ENCODE data around the gene ADGRV1. TPM values are rescaled to one million over a fixed set of nuclear protein-coding genes. Genes with fewer than 3 reads are reported as not detected.
"Not testable (repeated sequence)": the region's sequence is repeated elsewhere in the genome, so short reads cannot be mapped to it uniquely, and the experiment has no call there.

Gene ADGRV1
- total RNA-seq, 1 experiment from 2014 or later = 0.18 TPM

DNA sequence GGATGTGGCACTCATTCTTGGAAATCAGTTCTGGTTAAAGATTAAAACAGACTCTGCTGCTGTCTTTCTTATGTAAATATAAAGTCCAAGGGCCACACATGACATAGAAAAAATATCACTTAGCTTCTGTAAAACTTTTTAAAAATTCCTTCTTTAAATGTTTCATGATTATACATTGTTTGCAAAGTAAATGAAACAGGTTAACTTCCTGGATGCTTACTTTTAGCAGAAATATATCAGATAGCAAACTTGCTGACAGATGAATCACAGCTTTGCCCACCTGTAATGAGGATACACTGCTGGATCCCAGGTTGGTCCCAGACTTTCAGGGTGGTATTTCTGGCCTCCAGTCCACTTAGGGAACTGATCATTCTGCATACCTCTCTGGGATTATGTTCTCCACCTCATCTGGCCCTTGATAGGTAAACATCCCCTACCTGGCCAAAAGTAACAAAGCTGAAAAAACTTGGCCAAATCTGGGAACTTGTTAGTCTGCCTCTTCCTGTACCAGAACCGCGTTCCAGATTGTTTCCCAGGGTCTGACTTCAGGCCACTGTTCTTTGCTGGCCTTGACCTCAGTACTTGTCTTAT lies 340.5 kb downstream of the ADGRV1 start:
- DNase-seq (ENCODE audit: low spot score) = no peak

DNA sequence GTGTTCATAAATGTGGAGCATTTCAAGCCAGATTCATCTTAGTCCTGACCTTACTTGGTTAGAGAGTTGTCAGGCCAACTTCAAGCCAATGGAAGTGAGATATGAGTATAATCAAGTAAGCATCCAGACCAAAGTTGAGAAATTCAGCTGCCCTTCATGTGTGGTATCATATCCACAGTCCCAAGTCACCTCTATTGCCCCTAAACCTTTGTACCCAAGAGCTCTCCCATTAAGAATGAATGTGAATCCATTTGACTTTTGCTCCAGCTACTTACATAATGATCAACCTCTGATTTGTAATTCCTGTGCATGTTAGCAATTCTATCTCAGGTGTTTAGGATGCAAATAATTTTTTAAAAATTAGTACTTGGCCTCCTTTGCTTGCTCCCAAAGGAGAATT lies 342.7 kb downstream of the ADGRV1 start:
- DNase-seq (ENCODE audit: low spot score) = no peak

DNA sequence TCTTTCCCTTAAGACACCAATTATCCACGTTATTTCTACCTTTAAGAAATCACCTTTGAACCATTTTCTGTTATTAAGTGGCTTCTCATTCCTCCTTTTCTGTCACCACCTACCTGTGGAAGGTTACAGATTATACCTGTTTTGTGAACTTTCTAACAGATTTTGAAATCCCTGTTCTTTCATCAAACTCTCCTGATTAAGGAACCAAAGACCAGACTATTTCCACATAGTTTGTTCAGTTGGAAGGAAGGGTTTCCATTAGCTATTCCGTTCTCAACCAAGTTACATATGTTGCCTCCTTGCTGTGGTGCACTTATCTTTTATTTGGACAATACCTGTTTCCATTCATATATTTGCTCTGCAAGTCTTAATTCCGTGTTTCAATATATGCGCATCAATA lies 343.6 kb downstream of the ADGRV1 start:
- DNase-seq (ENCODE audit: low spot score) = no peak

DNA sequence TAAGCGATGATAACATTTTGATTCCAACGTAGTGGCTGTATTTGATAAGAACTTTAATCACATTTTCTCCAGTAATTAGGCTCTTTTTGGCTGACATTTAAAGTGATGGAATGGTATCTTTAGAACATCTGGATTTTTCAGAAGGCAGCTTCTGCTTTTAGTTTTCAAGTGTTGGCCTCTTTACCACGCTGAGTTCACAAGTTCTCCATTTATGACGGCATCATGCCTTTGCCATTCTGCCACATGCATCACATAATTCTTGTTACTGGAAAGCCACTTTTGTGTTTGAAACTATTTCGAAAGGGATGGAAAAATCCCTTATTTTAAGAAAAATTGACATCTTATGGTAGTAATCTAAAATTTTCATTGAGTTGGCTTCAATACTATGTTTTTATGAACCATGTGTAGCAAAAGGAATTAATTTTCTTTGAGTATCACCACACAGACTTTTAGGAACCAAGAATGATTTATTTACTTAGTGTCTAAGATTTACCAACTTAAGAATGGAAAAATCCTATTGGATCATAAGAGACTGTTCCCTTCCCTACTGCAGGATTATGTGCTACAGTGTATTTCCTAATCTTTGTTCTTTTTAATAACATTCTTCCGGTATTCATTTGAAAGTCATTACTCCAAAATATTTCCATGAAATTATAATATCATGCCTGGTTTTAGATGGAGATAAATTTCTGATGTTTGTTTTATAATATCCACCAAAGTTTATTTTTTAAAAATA lies 344.2 kb downstream of the ADGRV1 start:
- DNase-seq (ENCODE audit: low spot score) = no peak

DNA sequence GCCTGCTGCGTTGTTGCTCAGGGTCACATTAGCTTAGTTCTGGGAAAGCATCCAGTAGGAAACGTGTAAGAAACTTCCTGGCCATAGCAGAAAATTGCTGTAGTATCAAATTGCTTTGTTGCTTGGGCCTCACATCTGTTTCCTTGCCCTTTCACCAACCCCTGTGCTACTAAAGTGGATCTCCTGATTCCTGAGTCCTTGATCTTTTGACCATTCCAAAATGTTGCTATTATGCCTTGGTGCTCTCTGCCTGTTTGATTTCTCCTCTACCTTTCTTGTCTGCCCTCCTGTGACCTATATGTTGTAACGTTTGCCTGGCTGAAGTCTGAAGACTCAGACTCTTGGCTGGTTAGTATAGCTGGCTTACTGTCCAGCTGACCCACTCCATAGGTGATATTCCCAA lies 350.5 kb downstream of the ADGRV1 start:
- no peak for DNase-seq (ENCODE audit: low spot score)

DNA sequence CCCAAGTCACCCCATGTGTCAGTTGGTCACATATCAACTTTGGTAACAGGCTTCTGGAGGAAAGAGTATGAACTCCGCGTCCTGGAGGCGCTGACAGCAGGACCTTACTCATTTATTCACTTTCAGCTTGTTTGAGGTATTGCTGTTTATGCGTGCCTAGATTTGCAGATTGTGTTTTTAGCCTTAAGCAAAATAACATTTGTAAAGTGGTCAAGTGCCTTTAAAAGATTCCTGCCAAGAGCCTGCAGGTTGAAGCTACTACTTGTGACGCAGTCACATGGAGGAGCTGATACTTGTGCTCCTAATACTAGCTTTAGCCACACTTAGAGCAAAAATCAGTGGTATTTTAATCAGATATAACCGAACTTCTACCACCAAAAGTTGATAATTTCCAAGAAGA lies 351.3 kb downstream of the ADGRV1 start:
- no peak for DNase-seq (ENCODE audit: low spot score)

DNA sequence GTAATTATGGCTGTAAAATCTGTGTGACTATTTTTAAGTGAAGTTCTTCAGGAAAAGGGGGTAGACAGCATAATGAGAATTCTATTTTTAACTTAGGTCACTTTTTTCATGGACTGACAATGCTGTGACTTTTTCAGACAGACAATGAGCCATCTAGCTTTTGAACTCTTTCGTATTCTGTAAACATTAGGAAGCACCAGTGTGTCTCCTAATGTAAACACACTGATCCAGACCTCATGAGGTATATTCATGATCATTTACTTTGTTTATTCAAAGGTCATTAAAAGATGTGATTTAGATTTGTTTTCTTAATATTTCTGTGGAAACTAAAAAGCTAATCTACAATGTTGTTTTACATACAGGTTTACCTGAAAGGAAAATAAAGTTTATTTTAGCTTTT lies 352.6 kb downstream of the ADGRV1 start:
- no peak for DNase-seq (ENCODE audit: low spot score)

DNA sequence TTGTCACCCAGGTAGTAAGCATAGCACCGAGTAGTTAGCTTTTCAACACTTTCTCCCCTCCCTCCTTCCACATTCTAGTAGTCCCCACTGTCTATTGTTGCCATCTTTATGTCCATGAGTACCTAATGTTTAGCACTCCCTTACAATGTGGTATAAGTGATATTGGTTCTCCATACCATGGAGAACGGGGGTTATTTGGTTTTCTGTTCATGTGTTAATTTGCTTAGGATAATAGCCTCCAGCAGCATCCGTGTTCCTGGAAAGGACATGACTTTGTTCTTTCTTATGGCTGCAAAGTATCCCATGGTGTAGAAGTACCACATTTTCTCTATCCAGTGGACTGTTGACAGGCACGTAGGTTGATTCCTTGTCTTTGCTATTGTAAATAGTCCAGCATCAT lies 353.9 kb downstream of the ADGRV1 start:
- DNase-seq (ENCODE audit: low spot score) = no peak

DNA sequence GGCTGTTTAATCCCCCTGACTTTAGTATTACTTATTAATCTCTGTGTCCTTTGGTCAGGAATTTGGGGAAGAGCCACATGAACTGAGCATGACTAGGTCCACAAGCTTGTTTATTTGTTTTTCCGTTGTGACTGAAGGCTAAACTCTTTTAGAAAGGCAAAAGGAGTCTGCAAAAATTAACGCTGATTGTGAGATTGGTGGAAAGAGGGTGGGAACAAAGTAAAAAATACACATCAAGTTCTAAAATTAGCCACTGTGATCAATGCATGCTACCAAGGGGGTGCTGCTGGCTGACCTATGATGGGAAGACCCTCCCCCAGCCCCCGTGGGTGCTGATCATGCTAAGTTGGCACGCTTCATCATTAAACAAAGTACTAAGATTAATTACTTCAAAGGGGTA lies 356.8 kb downstream of the ADGRV1 start:
- DNase-seq (ENCODE audit: low spot score) = no peak

DNA sequence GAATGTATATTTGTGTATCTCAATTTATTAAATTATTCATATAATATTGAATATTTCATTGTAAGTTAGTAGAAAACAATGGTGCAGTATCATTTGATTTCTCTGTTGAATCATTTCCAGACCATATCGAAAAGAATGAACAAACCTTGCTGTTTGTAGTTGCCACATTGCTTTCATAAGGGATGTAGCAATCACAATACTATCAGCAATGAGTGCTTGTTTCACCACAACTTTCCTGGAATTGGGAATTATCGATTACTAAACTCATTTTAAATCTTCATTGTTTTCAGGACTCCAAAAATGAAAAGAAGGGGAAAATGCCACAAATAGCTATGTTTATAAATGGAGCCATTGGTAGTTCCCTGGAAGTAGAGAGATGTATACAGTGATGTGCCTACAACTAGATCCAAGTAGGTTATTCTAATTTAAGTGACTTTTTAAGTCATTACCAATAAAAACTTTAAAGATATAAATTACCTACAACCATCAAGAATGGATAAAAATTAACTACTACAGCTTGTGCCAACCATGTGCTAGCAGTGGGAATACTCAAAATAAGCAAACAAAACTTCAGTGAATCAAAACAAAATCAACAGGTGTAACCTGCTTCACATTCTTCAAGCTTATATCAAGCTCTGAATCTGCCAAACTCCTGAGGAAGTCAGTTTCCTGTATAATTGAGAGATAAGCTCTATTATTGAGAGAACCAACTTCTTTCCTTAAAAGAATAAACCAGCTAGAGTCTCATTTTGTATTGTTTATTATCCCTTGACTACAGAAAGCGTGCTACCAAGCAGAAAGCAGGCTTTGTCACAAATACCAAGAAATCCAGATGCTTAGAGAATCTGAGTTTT lies 358.6 kb downstream of the ADGRV1 start:
- DNase-seq (ENCODE audit: low spot score) = peak; percentile 37

DNA sequence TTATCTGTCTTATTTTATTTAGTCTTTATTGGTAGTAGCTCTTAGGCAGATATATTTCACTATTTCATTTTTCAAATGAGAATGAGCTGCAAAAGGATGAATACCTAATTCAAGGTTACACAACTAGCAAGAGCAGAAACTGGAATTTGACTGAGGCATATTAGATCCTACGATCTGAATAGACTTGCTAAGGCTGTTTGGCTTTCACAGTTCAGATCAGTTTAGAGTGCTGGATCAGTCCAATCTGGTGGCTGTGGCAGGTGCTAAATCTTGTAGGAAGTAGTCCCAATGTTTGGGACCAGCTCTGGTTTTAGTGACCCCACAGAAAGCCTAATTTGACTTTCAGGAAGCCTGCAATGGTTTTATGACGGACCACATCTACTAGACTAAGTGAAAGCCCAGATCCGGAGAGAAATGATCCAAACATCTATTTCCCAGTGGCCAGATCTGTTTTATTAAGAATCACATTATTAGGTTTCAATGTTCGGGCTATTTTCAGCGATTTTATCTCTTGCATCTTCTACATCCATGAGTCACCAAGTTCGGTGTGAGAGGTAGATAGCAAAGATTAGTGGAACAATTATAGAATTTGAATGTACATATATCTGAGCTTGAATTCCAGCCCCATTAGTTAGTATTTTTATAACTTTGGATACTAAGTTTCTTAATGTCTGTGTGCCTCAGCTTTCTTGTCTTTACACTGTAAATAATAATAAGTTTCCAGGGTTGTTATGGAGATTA lies 359.5 kb downstream of the ADGRV1 start:
- no peak for DNase-seq (ENCODE audit: low spot score)

DNA sequence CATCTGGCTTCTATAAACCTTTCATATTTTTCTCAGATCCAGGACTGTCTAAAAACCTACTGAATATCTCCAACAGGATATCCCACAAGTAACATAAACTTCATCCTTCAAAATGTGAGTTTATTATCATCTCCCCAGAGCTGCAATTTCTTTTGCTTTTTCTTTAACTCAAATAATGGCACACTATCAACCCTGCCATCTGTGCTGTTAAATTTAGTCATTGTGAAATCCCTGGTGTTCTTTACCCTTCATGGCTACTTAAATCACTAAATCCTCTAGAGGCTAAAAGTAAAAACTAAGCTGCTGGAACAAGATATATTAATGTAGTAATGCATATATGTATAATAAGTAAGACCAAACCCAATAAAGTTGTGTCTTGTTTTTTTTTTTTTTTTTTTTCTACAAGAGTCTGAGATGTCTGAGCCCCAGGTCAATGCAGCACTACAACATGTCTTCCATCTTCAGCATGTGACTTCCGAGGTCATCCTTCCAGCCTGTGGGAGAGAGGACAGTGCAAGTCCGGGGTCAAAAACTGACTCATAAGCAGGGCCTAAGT lies 362.9 kb downstream of the ADGRV1 start:
- DNase-seq (ENCODE audit: low spot score) = no peak

DNA sequence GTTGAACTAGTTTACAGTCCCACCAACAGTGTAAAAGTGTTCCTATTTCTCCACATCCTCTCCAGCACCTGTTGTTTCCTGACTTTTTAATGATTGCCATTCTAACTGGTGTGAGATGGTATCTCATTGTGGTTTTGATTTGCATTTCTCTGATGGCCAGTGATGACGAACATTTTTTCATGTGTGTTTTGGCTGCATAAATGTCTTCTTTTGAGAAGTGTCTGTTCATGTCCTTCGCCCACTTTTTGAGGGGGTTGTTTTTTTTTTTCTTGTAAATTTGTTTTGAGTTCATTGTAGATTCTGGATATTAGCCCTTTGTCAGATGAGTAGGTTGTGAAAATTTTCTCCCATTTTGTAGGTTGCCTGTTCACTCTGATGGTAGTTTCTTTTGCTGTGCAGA lies 365.6 kb downstream of the ADGRV1 start:
- not testable (repeated sequence) for DNase-seq (ENCODE audit: low spot score)

DNA sequence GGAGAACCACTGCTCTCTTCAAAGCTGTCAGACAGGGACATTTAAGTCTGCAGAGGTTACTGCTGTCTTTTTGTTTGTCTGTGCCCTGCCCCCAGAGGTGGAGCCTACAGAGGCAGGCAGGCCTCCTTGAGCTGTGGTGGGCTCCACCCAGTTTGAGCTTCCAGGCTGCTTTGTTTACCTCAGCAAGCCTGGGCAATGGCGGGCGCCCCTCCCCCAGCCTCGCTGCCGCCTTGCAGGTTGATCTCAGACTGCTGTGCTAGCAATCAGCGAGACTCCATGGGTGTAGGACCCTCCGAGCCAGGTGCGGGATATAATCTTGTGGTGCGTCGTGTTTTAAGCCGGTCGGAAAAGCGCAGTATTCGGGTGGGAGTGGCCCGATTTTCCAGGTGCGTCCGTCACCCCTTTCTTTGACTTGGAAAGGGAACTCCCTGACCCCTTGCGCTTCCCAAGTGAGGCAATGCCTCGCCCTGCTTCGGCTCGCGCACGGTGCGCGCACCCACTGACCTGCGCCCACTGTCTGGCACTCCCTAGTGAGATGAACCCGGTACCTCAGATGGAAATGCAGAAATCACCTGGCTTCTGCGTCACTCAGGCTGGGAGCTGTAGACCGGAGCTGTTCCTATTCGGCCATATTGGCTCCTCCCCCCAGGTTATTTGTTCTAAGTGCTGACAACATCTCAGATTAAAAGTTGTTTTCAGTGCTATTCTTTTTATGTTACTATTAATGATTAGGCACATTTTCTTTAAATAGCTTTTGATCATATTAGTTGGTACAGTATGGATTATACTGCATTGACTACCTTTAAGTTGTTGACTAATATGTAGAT lies 370.6 kb downstream of the ADGRV1 start:
- not testable (repeated sequence) for DNase-seq (ENCODE audit: low spot score)

DNA sequence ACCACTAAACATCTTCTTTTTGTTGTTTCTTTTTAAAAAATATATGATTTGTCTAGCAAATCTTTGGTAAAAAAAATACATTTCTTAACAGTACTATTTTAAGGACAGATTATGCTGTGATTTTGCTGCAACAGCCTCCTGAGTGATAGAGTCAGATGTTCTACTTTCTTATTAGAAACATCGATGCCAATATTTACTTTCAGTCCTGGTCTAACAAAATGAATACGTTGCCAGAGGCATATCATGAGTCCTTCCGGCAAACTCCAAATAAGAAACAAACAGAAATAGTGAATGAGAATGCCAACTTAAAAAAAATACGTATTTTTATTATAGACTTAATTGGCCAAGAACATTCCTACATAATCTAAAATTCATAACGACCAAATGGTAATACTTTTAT lies 371.5 kb downstream of the ADGRV1 start:
- DNase-seq (ENCODE audit: low spot score) = no peak

DNA sequence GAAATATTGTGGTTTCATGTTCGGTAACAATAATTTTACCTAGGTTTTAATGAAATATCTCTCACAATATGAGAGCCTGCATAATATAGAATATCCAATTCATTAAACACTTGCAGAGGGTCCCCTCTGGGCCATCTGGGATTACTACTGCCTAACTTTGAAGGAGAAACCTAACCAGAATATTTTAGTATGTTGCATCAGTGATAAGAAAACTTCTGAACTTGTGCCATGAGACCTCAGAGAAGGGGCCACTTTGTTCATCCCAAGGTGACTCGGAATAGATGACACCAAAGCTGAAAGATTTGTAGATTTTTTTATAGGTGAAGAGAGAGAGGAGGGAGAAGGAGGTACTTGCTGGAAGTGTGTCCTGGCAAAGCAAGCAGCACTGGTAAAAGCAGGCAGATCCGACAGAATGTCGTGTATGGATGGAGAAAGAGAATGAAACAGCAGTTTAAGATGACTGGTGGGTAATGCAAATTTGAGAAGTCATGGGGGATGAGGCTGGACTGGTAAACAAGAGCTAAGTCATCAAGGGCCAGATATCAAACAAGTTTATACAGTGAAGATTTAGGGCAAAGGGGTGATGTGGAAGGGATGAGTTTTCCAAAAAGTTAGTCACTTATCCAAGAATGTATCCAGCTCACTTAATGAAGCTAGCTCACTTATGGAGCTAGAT lies 372.3 kb downstream of the ADGRV1 start:
- no peak for DNase-seq (ENCODE audit: low spot score)

DNA sequence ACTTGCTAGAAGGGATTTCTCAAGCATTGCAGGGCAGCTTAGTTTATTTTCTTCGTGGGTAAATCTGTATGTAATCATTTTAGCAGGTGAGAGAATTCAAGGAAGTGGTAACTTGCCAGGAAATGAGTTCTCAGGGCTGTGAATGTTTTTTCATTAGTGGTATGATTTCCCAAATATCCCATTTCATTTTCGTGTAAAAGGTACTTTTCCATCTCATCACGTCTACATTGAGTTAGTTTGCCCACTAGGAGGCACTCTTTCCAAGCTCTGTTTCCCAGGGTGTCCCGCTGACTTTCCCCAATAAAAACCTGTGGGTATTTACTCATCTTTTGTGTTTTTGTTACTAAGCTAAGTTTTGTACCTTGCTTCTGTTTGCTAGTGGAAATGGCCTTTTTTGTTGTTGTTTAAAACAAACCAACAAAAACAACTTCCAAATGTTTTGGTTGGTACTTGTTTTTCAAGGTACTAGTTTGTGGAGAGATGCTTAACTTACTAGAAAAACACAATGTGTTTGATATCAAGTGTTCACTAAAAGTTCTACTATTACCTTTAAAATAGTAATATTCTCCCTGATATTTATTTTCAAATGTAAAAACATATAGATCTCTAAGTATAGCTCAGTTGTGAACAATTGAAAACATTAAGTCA lies 373.6 kb downstream of the ADGRV1 start:
- peak; percentile 89 for DNase-seq (ENCODE audit: low spot score)

DNA sequence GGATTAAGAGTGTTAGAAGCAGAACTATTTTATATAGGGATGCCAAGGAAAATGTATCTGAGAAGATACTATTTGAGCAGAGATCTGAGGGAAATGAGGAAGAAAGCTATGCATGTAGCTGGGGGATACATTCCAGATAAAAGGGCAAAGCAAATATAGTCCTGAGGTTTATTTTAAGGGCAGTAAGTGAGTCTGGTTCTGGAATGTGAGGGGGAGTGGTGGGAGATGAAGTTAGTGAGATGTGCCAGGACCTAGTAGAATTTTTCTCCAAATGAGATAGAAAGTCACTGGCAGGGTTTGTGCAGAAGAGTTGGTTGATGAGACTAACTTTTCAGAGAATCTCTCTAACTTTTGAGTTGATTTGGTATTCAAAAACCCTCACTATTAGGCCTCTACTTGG lies 374.7 kb downstream of the ADGRV1 start:
- no peak for DNase-seq (ENCODE audit: low spot score)

DNA sequence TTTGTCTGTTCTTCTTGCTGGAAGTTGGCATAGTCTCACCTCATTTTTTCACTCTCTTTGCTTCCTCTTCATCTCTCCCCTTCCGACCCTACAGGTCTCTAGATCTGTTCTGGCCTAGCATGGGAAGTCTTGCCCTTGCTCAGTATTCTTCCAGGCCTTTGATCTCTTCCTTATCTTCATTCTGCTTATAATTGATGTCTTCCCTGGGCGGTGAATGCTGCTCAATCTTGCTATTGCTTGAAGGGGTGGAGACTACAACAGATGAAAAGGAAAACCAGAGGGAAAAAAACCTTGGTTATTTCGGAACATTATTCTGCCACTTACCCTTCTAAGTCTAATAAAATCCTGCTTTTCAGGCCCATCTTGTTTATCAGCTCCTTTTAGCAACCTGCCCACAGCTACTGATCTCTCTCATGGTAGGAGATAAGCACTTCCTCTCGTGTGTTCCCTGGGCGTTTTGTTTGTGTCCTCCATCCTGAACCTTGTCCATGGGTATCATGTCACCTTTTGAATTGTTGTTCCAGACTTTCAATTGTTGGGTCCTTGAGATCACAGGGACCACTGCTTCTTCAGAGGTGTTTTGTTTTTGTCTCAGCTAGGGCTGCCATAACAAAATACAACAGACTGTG lies 375.6 kb downstream of the ADGRV1 start:
- no peak for DNase-seq (ENCODE audit: low spot score)
